Upper lobe of right lung (tissue), 1 donor: Measurements from ENCODE around the gene CDIP1. TPM values are rescaled to one million over a fixed set of nuclear protein-coding genes. Genes with fewer than 3 reads are reported as not detected.

Experiments
- ATAC-seq: fragments of 200-7000 bp; cut with Tn5 transposase; one replicate; pipeline ENCODE4 v1.9.1; 2020; ENCODE audit warnings: mild to moderate bottlenecking, moderate library complexity
- DNase-seq: peaks from one replicate; pipeline ENCODE4 v3.0.0-alpha.2; 2020
- H3K27ac ChIP-seq: fragments of 200-600 bp; one replicate; pipeline ENCODE4 v1.8.0; 2022
- H3K27me3 ChIP-seq: fragments of 200-600 bp; one replicate; pipeline ENCODE4 v1.8.0; 2022; ENCODE audit warnings: mild to moderate bottlenecking
- H3K36me3 ChIP-seq: fragments of 200-600 bp; one replicate; pipeline ENCODE4 v1.8.0; 2022
- H3K4me1 ChIP-seq: fragments of 200-600 bp; one replicate; pipeline ENCODE4 v1.8.0; 2022
- H3K4me3 ChIP-seq: fragments of 200-600 bp; one replicate; pipeline ENCODE4 v1.8.0; 2022; ENCODE audit warnings: mild to moderate bottlenecking
- H3K9me3 ChIP-seq: fragments of 200-600 bp; one replicate; pipeline ENCODE4 v1.8.0; 2022
- intact Hi-C: fragments of 100-400 bp; cut with DNase I; formaldehyde crosslinking; loops from one replicate; pipeline ENCODE4 v1.11.0; 2022
- total RNA-seq: library from RNA; stranded (reverse); fragmentation: NEBNext Ultra II Directional; extraction: Animal tissue kit (Norgen Biotek cat#: 25700); gene quantifications from one replicate; pipeline ENCODE4 v1.2.1, GENCODE V29; 2021
- TF ChIP-seq, protein P1 (sequence below): fragments of 200-600 bp; IDR thresholded peaks from one replicate; pipeline ENCODE4 v1.8.0; 2022; ENCODE audit warnings: antibody characterized with exemption
- donor health status: DM: no; HTN: yes; CAD: no; lungs with severe emphysema.

CDIP1 gene
- total RNA-seq, 1 donor from 2014 or later = 23.8 TPM

DNA sequence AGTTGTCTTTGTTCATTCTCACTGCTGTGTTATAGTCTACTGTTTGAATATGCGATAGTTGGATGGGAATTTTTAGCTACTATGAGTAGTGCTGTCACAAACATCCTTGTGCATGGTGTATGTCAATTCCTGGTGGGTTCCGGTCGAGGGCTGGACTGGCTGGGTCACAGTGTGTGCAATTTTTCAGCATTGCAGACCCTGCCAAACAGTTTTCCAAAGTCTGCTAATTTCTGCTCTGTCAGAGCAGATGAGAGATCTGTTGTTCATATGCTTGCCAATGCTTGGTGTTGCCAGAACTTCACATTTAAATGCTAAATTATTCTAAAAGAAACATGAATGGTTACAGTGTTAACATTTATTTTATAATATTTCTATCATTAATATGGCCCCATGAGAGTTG, 14.0 kb upstream of the CDIP1 start:
- DNase-seq (no peak), ATAC-seq (no peak)
- intact Hi-C loops = no loop called here
- no peak overlapping the region for H3K4me3 ChIP-seq
- H3K36me3 ChIP-seq = no peaks in the 10 kb centered on the region
- H3K9me3 ChIP-seq = no peaks in the 10 kb centered on the region
- H3K27me3 ChIP-seq = no peaks in the 10 kb centered on the region
- H3K4me1 ChIP-seq = no peaks in the 10 kb centered on the region
- TF ChIP-seq, protein P1, sequence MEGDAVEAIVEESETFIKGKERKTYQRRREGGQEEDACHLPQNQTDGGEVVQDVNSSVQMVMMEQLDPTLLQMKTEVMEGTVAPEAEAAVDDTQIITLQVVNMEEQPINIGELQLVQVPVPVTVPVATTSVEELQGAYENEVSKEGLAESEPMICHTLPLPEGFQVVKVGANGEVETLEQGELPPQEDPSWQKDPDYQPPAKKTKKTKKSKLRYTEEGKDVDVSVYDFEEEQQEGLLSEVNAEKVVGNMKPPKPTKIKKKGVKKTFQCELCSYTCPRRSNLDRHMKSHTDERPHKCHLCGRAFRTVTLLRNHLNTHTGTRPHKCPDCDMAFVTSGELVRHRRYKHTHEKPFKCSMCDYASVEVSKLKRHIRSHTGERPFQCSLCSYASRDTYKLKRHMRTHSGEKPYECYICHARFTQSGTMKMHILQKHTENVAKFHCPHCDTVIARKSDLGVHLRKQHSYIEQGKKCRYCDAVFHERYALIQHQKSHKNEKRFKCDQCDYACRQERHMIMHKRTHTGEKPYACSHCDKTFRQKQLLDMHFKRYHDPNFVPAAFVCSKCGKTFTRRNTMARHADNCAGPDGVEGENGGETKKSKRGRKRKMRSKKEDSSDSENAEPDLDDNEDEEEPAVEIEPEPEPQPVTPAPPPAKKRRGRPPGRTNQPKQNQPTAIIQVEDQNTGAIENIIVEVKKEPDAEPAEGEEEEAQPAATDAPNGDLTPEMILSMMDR = no peak
- no peak overlapping the region for H3K27ac ChIP-seq

DNA sequence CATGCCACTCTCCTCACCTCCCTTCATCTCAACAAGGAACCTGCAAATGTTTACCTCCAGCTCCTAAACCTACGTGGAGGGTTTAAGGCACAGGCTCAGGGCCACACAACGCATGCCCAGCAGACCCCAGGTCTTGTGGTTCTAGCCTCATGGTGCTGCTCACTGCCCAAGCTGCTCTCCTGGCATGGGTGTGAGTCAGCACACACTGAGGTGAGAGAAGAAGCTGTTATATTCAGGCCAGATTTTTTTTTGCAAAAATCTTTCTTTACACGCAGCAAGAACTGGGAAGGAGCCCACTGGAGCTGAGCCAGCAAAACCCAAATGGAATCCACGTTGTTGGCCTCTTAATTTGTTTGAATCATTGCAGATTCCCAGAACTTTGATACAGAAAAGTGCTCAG, 12.0 kb upstream of the CDIP1 start:
- no peak for DNase-seq
- intact Hi-C loops = no loop called here

DNA sequence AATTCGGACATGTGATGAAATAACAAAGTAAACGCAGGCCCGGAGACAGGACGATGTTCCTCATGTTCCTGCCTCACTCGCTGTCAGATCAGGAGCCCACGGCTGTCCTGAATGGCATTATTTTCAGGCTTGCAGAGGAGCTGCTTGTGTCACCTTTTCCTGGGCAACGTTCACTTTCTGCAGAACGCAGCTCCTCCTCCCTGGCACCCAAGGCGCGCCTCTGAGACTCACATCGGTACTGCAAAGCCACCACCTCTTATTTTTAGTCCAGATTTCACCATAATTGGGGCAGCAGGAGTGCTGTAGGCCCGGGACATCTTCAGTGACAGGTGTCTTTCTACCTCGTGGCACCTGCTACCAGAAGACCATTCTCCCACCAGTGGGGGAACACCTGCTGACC, 9.6 kb upstream of the CDIP1 start:
- H3K4me3 ChIP-seq = no peak overlapping the region

More for the DNA sequence above, 12.0 kb upstream of the CDIP1 start:
- Histone ChIP-seq H3K4me1 (no peaks in the 10 kb centered on the region), H3K27ac (no peak overlapping the region), H3K4me3 (no peak overlapping the region), H3K27me3 (no peaks in the 10 kb centered on the region), H3K36me3 (no peaks in the 10 kb centered on the region), H3K9me3 (no peaks in the 10 kb centered on the region)
- ATAC-seq = no peak
- TF ChIP-seq, protein P1 = no peak

DNA sequence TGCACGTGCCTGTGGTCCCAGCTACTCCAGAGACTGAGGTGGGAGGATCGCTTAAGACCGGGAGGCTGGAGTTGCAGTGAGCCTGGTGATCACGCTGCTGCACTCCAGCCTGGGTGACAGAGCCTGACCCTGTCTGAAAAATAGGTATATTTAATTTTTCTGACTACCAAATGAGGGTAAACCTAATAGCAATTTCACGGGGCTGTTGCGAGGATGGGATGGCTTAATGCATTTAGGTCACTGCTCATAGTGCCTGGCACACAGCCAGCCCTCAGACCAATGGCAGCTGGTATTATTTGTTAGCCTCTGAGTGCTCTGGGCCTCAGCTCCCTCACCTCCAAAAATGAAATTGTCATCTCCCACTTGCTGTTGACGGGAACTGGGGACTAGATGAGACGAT, 5.9 kb upstream of the CDIP1 start:
- Histone ChIP-seq H3K4me1 (no peaks in the 10 kb centered on the region), H3K36me3 (no peaks in the 10 kb centered on the region), H3K27me3 (no peaks in the 10 kb centered on the region), H3K9me3 (no peaks in the 10 kb centered on the region), H3K4me3 (no peak overlapping the region), H3K27ac (no peak overlapping the region)
- TF ChIP-seq, protein P1 = no peak
- intact Hi-C loops = no loop called here
- ATAC-seq = no peak
- DNase-seq = no peak

More for the DNA sequence above, 9.6 kb upstream of the CDIP1 start:
- no peak for ATAC-seq
- Histone ChIP-seq H3K4me1 (no peaks in the 10 kb centered on the region), H3K36me3 (no peaks in the 10 kb centered on the region), H3K27ac (no peak overlapping the region), H3K27me3 (no peaks in the 10 kb centered on the region), H3K9me3 (no peaks in the 10 kb centered on the region)
- TF ChIP-seq, protein P1 = no peak
- intact Hi-C loops = loop anchor here (5.0 kb wide), 1 partner anchor 41 kb away; no protein-coding TSS in a partner anchor
- DNase-seq = no peak

DNA sequence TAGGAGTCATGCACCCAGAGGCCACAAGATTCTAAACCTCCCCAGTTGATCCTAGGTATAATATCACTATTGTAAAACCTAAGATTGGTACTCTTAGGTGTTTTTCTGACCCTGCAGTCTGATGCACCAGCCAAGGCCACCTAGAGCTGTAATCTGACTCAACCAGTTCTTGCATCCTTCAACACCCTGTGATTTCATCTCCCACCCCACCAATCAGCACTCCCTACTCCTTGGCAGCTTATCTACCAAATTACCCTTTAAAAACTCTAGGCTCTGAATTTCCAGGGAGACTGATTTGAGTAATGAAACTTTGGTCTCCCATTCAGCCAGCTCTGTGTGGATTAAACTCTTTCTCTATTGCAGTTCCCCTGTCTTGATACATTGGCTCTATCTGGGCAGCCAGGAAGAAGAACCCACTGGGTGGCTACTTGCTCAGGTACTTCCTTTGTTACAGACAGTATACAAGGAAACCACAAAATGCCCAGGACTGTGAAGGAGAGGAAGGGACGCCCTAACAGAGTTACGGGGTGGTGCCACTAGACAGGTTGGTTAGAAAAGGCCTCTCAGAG, 1.2 kb upstream of the CDIP1 start:
- Histone ChIP-seq H3K4me3 (no peak overlapping the region), H3K4me1 (peaks cover 4% of the 10 kb centered on the region), H3K27me3 (no peaks in the 10 kb centered on the region), H3K27ac (no peak overlapping the region), H3K9me3 (no peaks in the 10 kb centered on the region), H3K36me3 (no peaks in the 10 kb centered on the region)
- ATAC-seq = no peak
- intact Hi-C loops = no loop called here
- DNase-seq = no peak
- TF ChIP-seq, protein P1 = no peak
